ENCODE measurements around the gene TMEM220. TPM values are rescaled to one million over a fixed set of nuclear protein-coding genes. Genes with fewer than 3 reads are reported as not detected.

The TMEM220 gene
- total RNA-seq (2021), result 2.4 to 4.0 TPM (median 2.9 TPM) in 3 replicates
- Bru-seq, nascent RNA, result percentile 65 among the genes with signal in this experiment
- long read RNA-seq, experiment 1, partial matches to known transcripts, result 0 of 7 reads
- long read RNA-seq, experiment 1, other reads (novel, unspliced or antisense), result 2 of 7 reads
- long read RNA-seq, experiment 2, partial matches to known transcripts, result 0 of 5 reads
- long read RNA-seq, experiment 2, other reads (novel, unspliced or antisense), result 3 of 5 reads
- long read RNA-seq, experiment 3, result 0 reads

DNA sequence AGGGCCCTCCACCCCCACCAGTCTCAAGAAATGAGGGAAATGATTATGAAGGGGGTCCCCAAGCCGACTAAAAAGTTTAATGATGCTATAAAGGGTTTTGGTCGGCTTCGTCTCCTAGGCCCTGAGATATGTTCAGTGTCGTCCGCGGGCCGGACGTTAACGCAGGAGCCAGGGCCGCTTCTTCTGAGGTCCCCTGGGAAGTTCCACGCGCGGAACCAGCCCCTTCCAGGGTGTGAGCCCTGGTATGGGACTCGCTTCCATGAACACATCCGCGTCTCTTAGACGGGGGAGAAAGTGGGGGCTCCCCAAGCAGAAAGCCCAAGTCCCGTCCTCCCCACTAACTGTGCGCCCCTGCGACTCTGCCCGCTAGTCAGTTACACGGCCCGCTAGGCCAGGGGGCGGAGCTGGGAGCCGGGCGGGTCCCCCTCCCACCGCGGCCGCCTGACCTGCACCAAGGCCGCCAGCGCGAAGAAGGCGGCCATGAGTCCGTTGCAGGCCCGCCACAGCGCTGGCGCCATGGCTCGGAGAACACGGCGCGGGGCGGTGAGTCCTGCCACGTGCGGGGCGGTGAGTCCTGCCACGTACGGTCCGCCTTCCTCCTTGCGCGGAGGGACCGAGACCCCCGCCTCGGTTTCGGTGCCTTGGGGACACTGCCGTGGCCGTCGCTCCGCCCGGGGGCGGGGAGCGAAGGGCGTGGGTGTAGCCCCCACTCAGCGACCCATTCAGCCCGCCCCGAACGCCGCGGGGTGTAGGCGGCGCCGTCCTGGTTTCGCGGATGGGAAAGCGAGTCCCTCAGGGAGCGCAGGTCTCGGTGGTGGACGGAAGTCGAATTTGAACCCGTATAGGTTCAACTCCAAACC is at the start of gene TMEM220:
TMEM220 (minus strand) TSS at position 690 of the 860 bp plus-strand sequence; CDS start at position 518, 172 bp downstream.
- ATAC-seq, result peak; percentile 92
- H3K36me3 Mint-ChIP-seq, result peaks cover 5% of the 10 kb centered on the region; the same call in 1 of the 2 replicates
- CTCF ChIA-PET, result interaction anchor here (0.7 to 1.7 kb wide), 8 partner anchors 25 to 146 kb away, joined by 3 to 8 read pairs (median 4); no protein-coding TSS in a partner anchor
- H3K27me3 Mint-ChIP-seq (ENCODE audit: low read depth), result no peaks in the 10 kb centered on the region
- POLR2A ChIA-PET, result no interaction called here
- H3K9me3 Mint-ChIP-seq, result peaks cover 3% of the 10 kb centered on the region; the same call in 1 of the 2 replicates
- H3K4me1 Mint-ChIP-seq, result peaks cover 24% of the 10 kb centered on the region
- peak within 1 kb of the TSS; percentile 95 for H3K27ac Mint-ChIP-seq
- peak within 1 kb of the TSS; percentile 91 for H3K4me3 Mint-ChIP-seq
- peak; percentile 84 for DNase-seq (ENCODE audit: low spot score)
- TF ChIP-seq AR (CRISPR knock-in tag; IDR thresholded peaks at IDR 0.05) (no peak), JUN (CRISPR knock-in tag; IDR thresholded peaks at IDR 0.05) (0 out of 2 replicates have a peak, but pooled peaks have one; percentile 10), ZNF263 (CRISPR knock-in tag; IDR thresholded peaks at IDR 0.05; ENCODE audit: low read depth) (0 out of 2 replicates have a peak, but pooled peaks have one; percentile 48), GTF2I (CRISPR knock-in tag; conservative IDR thresholded peaks at IDR 0.05) (no peak), ZNF121 (CRISPR knock-in tag; IDR thresholded peaks at IDR 0.05) (no peak), SOX15 (CRISPR knock-in tag; IDR thresholded peaks at IDR 0.05) (no peak), ZNF138 (CRISPR knock-in tag; conservative IDR thresholded peaks at IDR 0.05) (peak; percentile 76; the same call in 1 of the 2 replicates), TEAD1 (CRISPR knock-in tag; IDR thresholded peaks at IDR 0.05) (no peak), NFYB (CRISPR knock-in tag; conservative IDR thresholded peaks at IDR 0.05; ENCODE audit: low read depth) (no peak), ZNF396 (CRISPR knock-in tag; IDR thresholded peaks at IDR 0.05; ENCODE audit: borderline replicate concordance) (no peak), FOXJ3 (CRISPR knock-in tag; IDR thresholded peaks at IDR 0.05; ENCODE audit: borderline replicate concordance) (no peak), SP1 (CRISPR knock-in tag; conservative IDR thresholded peaks at IDR 0.05) (peak; percentile 78), ERG (CRISPR knock-in tag; IDR thresholded peaks at IDR 0.05) (no peak; the same call in 1 of the 2 replicates), IRF2 (CRISPR knock-in tag; IDR thresholded peaks at IDR 0.05; ENCODE audit: borderline replicate concordance, low read depth) (no peak), GRHL2 (CRISPR knock-in tag; IDR thresholded peaks at IDR 0.05; ENCODE audit: insufficient replicate concordance, severe bottlenecking) (no peak), HMGA2 (CRISPR knock-in tag; IDR thresholded peaks at IDR 0.05) (no peak), GABPB1 (CRISPR knock-in tag; IDR thresholded peaks at IDR 0.05) (0 out of 2 replicates have a peak, but pooled peaks have one; percentile 59), MYBL2 (CRISPR knock-in tag; IDR thresholded peaks at IDR 0.05) (peak; percentile 60; the same call in 1 of the 2 replicates)
- TF ChIP-seq, protein P1, sequence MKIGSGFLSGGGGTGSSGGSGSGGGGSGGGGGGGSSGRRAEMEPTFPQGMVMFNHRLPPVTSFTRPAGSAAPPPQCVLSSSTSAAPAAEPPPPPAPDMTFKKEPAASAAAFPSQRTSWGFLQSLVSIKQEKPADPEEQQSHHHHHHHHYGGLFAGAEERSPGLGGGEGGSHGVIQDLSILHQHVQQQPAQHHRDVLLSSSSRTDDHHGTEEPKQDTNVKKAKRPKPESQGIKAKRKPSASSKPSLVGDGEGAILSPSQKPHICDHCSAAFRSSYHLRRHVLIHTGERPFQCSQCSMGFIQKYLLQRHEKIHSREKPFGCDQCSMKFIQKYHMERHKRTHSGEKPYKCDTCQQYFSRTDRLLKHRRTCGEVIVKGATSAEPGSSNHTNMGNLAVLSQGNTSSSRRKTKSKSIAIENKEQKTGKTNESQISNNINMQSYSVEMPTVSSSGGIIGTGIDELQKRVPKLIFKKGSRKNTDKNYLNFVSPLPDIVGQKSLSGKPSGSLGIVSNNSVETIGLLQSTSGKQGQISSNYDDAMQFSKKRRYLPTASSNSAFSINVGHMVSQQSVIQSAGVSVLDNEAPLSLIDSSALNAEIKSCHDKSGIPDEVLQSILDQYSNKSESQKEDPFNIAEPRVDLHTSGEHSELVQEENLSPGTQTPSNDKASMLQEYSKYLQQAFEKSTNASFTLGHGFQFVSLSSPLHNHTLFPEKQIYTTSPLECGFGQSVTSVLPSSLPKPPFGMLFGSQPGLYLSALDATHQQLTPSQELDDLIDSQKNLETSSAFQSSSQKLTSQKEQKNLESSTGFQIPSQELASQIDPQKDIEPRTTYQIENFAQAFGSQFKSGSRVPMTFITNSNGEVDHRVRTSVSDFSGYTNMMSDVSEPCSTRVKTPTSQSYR (CRISPR knock-in tag; IDR thresholded peaks at IDR 0.05), result peak; percentile 53; the same call in 1 of the 2 replicates
- TF ChIP-seq, protein P2, sequence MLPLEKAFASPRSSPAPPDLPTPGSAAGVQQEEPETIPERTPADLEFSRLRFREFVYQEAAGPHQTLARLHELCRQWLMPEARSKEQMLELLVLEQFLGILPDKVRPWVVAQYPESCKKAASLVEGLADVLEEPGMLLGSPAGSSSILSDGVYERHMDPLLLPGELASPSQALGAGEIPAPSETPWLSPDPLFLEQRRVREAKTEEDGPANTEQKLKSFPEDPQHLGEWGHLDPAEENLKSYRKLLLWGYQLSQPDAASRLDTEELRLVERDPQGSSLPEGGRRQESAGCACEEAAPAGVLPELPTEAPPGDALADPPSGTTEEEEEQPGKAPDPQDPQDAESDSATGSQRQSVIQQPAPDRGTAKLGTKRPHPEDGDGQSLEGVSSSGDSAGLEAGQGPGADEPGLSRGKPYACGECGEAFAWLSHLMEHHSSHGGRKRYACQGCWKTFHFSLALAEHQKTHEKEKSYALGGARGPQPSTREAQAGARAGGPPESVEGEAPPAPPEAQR (CRISPR knock-in tag; IDR thresholded peaks at IDR 0.05), result no peak
- TF ChIP-seq, protein P3, sequence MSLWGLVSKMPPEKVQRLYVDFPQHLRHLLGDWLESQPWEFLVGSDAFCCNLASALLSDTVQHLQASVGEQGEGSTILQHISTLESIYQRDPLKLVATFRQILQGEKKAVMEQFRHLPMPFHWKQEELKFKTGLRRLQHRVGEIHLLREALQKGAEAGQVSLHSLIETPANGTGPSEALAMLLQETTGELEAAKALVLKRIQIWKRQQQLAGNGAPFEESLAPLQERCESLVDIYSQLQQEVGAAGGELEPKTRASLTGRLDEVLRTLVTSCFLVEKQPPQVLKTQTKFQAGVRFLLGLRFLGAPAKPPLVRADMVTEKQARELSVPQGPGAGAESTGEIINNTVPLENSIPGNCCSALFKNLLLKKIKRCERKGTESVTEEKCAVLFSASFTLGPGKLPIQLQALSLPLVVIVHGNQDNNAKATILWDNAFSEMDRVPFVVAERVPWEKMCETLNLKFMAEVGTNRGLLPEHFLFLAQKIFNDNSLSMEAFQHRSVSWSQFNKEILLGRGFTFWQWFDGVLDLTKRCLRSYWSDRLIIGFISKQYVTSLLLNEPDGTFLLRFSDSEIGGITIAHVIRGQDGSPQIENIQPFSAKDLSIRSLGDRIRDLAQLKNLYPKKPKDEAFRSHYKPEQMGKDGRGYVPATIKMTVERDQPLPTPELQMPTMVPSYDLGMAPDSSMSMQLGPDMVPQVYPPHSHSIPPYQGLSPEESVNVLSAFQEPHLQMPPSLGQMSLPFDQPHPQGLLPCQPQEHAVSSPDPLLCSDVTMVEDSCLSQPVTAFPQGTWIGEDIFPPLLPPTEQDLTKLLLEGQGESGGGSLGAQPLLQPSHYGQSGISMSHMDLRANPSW (CRISPR knock-in tag; conservative IDR thresholded peaks at IDR 0.05; ENCODE audit: low read depth), result no peak
- TF ChIP-seq, protein P4, sequence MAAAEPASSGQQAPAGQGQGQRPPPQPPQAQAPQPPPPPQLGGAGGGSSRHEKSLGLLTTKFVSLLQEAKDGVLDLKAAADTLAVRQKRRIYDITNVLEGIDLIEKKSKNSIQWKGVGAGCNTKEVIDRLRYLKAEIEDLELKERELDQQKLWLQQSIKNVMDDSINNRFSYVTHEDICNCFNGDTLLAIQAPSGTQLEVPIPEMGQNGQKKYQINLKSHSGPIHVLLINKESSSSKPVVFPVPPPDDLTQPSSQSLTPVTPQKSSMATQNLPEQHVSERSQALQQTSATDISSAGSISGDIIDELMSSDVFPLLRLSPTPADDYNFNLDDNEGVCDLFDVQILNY (CRISPR knock-in tag; IDR thresholded peaks at IDR 0.05), result peak; percentile 76; the same call in 1 of the 2 replicates
- TF ChIP-seq, protein P5, sequence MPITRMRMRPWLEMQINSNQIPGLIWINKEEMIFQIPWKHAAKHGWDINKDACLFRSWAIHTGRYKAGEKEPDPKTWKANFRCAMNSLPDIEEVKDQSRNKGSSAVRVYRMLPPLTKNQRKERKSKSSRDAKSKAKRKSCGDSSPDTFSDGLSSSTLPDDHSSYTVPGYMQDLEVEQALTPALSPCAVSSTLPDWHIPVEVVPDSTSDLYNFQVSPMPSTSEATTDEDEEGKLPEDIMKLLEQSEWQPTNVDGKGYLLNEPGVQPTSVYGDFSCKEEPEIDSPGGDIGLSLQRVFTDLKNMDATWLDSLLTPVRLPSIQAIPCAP (CRISPR knock-in tag; IDR thresholded peaks at IDR 0.05), result peak; percentile 57; the same call in 1 of the 2 replicates
